ENCODE data around the gene NEUROD1.
A peak's percentile ranks its signal among the peaks of the same experiment; 100 is the strongest.
"Not testable (repeated sequence)": the region's sequence is repeated elsewhere in the genome, so short reads cannot be mapped to it uniquely, and the experiment has no call there.

NEUROD1 gene

DNA sequence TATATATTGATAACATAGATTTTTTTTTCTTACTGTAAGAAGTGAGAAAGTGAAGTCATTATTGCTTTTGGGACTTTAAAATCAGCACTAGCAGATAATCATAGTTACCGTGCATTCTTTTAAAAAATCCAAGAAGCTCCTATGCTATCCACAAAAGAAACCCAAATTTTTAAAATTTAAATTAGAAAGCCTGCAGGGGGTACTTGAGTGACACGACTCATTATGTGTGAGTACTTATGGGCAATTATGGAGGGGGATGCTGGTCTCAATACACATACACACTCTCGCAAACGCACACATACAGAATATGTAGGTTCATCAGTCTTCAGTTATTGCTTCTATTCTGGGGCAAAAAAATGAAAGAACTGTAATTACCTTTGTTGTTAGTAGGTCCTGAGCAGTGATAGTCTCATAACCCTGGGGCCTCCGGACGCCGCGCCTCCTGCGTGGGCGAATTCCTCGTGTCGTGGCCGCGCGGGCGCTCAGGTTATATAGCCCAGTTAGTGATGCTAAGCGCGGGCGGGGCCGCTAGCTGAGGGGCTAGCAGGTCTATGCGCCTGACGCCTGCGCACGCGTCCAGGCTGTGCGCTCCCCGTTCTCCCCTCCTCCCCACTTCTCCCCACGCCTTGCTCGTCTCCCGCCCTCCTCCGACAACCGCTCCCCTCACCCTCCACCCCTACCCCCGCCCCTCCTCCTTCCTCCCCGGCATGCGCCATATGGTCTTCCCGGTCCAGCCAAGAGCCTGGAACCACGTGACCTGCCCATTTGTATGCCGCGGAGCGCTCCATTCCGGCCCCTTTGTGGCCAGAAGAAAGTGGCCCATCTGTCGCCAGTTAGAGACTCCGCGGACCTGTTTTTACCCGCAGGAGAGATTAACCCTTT is at the start of gene NEUROD1:
TSS of gene NEUROD1 (minus strand) at position 463 of the 882 bp plus-strand sequence. CDS start 1,657 bp downstream, outside the sequence.
- Mint-ChIP-seq H3K4me3 (peak within 1 kb of the TSS; percentile 30), H3K9me3 (no peaks in the 10 kb centered on the region), H3K4me1 (ENCODE audit: low read depth) (peaks cover 59% of the 10 kb centered on the region), H3K36me3 (ENCODE audit: low read depth) (no peaks in the 10 kb centered on the region), H3K27ac (no peak within 1 kb of the TSS), H3K27me3 (peaks cover 86% of the 10 kb centered on the region)
- intact Hi-C loops (cut with micrococcal nuclease), result no loop called here

DNA sequence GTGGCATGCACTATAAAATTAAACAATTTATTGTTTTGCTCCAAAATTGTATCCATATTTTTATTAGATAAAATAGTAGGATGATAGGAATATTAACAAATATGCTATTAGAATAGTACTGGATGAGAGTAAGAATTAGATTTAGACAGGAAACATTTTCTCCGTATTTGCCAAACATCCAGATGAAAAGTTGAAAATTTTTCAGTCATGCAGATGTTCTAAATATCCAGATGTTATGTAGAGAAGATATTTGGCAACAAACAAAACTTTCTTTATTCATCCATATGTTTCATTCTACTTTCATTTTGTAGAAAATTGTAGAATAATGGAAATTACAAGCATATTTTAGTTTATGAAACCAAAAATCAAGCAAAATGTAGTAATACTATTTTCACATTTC is 45.2 kb upstream of the NEUROD1 start:
- intact Hi-C loops (cut with micrococcal nuclease), result no loop called here
- Mint-ChIP-seq H3K27ac (no peak overlapping the region), H3K9me3 (peaks cover 11% of the 10 kb centered on the region)

DNA sequence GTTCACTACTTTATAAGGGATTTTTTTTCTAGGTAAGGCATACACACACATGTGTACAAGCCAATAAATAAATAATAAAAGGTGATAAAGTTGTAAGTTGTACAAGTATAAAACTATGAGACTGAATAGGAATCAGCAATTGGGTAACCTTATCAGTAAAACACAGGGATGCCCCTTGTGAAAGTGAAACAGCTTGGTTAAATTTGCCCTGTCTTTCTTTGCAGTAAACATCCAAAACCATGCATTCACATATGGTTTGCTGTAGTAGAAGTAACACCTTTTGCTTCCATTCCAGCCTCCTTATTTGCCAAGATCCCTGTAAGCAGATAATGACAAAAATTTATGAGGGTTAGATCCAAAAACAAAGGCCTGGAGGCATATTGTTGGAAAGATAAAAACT is 44.3 kb upstream of the NEUROD1 start:
- H3K27me3 Mint-ChIP-seq, result no peaks in the 10 kb centered on the region
- no peak overlapping the region for H3K4me3 Mint-ChIP-seq
- H3K27ac Mint-ChIP-seq, result no peak overlapping the region
- no peaks in the 10 kb centered on the region for H3K36me3 Mint-ChIP-seq (ENCODE audit: low read depth)
- no peaks in the 10 kb centered on the region for H3K4me1 Mint-ChIP-seq (ENCODE audit: low read depth)
- peaks cover 11% of the 10 kb centered on the region for H3K9me3 Mint-ChIP-seq
- intact Hi-C loops (cut with micrococcal nuclease), result no loop called here

More for the DNA sequence above, 45.2 kb upstream of the NEUROD1 start:
- Mint-ChIP-seq H3K4me1 (ENCODE audit: low read depth) (no peaks in the 10 kb centered on the region), H3K36me3 (ENCODE audit: low read depth) (no peaks in the 10 kb centered on the region), H3K4me3 (no peak overlapping the region), H3K27me3 (no peaks in the 10 kb centered on the region)

DNA sequence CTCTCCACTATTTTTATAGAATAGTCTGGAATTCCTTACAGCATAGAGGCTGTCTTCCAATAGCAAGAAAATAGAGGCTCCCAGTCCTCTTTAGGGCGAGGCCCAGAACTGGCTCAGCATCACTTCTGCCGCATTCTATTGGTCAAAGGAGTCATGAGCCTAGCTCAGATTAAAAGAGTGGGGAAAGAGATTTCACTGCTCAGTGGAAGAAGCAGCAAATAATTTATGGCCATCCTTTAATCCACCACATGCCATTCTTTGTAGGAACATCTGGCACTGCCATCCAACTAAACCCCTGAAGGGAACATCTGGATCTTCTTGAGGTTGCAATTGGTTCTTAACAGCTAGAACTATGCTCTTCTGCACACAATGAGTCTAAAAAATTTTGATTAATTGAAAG is 43.4 kb upstream of the NEUROD1 start:
- Mint-ChIP-seq H3K36me3 (ENCODE audit: low read depth) (no peaks in the 10 kb centered on the region), H3K27me3 (no peaks in the 10 kb centered on the region), H3K9me3 (peaks cover 10% of the 10 kb centered on the region), H3K27ac (no peak overlapping the region), H3K4me1 (ENCODE audit: low read depth) (no peaks in the 10 kb centered on the region), H3K4me3 (no peak overlapping the region)
- intact Hi-C loops (cut with micrococcal nuclease), result no loop called here

DNA sequence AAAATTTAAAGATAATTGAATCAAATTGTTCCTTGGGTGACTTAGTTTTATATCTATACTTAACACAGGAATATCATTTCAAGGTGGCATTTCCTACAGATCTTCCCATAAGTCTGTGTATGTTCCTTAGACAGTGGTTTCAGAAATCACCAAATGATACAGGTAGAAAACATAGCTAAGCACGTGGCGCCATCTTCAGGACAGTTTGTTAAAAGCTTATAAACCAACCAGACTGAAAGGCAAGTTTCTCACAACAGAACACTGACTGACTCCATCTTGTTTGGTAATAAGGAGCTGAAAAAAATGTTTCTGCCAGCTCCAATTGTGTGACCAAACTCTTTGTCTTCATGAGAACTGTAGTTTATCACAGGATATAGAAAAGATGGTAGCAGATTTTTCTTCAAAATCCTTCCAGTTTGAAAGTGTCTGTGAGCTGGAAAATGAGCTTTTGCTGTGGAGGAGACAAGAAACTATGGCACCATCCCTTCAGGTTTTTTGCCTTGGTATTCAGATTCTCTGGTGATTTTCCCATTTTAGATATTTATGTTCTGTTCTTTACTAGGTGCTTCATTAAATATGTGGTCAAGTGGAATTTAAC is 34.8 kb upstream of the NEUROD1 start:
- Mint-ChIP-seq H3K4me3 (no peak overlapping the region), H3K27ac (no peak overlapping the region), H3K4me1 (ENCODE audit: low read depth) (no peaks in the 10 kb centered on the region), H3K27me3 (no peaks in the 10 kb centered on the region), H3K9me3 (no peaks in the 10 kb centered on the region), H3K36me3 (ENCODE audit: low read depth) (no peaks in the 10 kb centered on the region)
- intact Hi-C loops (cut with micrococcal nuclease), result loop anchor here (1.0 to 10.0 kb wide), 5 partner anchors 142 to 638 kb away; partner anchors contain the start of gene ITGA4

DNA sequence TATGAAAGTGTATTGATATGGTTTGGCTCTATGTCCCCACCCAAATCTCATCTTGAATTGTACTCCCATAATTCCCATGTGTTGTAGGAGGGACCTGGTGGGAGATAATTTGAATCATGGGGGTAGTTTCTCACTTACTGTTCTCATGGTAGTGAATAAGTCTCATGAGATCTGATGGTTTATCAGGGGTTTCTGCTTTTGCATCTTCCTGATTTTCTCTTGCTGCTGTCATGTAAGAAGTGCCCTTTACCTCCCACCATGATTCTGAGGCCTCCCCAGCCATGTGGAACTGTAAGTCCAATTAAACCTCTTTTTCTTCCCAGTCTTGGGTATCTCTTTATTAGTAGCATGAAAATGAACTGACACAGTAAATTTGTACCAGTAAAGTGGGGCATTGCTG is 30.7 kb upstream of the NEUROD1 start:
- intact Hi-C loops (cut with micrococcal nuclease), result loop anchor here (10.0 kb wide), 1 partner anchor 406 kb away; no protein-coding TSS in a partner anchor

DNA sequence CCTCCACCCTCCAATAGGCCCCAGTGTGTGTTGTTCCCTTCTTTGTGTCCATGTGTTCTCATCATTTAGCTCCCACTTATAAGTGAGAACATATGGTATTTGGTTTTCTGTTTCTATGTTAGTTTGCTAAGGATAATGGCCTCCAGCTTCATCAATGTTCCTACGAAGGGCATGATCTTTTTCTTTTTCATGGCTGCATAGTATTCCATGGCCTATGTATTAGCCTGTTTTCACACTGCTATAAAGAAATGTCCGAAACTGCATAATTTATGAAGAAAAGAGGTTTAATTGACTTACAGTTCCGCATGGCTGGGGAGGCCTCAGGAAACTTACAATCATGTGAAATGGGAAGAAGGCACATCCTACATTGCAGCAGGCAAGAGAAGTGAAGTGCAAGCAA is 22.2 kb upstream of the NEUROD1 start:
- H3K36me3 Mint-ChIP-seq (ENCODE audit: low read depth); intact Hi-C loops (cut with micrococcal nuclease); H3K4me3 Mint-ChIP-seq; H3K27me3 Mint-ChIP-seq; H3K27ac Mint-ChIP-seq: not testable (repeated sequence)
- peaks cover 23% of the 10 kb centered on the region for H3K4me1 Mint-ChIP-seq (ENCODE audit: low read depth)
- peaks cover 13% of the 10 kb centered on the region for H3K9me3 Mint-ChIP-seq

More for the DNA sequence above, 30.7 kb upstream of the NEUROD1 start:
- H3K27me3 Mint-ChIP-seq; H3K4me3 Mint-ChIP-seq; H3K4me1 Mint-ChIP-seq (ENCODE audit: low read depth); H3K9me3 Mint-ChIP-seq; H3K36me3 Mint-ChIP-seq (ENCODE audit: low read depth); H3K27ac Mint-ChIP-seq: not testable (repeated sequence)

DNA sequence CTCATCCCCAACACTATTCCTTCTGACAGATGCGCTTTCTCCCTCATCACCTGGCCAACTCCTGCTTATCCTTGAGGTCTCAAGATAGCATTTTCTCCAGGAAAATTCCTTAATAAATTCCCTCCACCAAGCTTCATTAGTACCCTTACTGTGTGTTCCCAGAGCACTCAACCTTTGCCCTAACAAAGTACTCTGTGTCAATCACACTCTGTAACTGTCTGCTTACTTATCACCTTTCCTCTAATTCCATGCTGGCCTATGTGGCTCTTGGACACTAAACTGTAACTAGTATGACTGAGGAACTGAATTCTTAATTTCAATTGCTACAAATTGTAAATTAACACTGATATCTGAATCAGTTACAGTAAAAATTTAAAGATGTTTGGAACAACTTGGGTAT is 17.9 kb upstream of the NEUROD1 start:
- Mint-ChIP-seq H3K27me3 (no peaks in the 10 kb centered on the region), H3K4me1 (ENCODE audit: low read depth) (peaks cover 36% of the 10 kb centered on the region), H3K9me3 (peaks cover 16% of the 10 kb centered on the region), H3K4me3 (no peak overlapping the region), H3K36me3 (ENCODE audit: low read depth) (no peaks in the 10 kb centered on the region), H3K27ac (no peak overlapping the region)
- intact Hi-C loops (cut with micrococcal nuclease), result no loop called here

DNA sequence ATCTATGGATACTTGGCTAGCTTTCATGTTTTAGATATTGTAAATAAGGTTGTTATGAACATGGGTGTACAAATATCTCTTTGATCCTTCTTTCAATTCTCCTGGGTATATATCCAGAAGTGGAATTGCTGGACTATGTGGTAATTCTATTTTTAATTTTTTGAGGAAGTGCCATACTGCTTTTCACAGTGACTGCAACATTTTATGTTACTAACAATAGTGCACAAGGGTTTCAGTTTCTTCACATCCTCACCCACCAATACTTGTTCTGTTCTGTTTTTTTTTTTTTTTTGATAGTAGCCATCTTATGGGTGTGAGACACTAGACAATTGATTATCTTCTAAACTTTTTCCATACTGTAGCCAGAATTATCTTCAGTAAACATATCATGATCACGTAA is 17.3 kb upstream of the NEUROD1 start:
- Mint-ChIP-seq H3K36me3 (ENCODE audit: low read depth) (no peaks in the 10 kb centered on the region), H3K27ac (no peak overlapping the region), H3K9me3 (peaks cover 9% of the 10 kb centered on the region), H3K4me3 (peak overlapping the region; percentile 37), H3K27me3 (no peaks in the 10 kb centered on the region), H3K4me1 (ENCODE audit: low read depth) (peaks cover 36% of the 10 kb centered on the region)
- intact Hi-C loops (cut with micrococcal nuclease), result no loop called here

DNA sequence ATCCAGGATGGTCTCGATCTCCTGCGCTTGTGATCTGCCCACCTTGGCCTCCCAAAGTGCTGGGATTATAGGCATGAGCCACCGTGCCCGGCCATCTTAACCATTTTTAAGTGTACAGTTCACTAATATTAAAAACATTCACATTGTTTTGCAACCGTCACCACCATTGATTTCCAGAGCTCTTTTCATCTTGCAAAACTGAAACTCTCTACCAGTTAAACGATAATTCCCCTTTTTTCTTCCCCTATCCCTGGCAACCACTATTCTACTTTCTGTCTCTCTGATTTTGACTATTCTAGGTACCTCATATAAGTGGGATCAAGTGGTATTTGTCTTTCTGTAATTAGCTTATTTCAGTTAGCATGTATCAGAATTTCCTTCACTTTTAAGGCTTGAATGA is 16.8 kb upstream of the NEUROD1 start:
- intact Hi-C loops (cut with micrococcal nuclease), result no loop called here
- H3K27ac Mint-ChIP-seq, result no peak overlapping the region

DNA sequence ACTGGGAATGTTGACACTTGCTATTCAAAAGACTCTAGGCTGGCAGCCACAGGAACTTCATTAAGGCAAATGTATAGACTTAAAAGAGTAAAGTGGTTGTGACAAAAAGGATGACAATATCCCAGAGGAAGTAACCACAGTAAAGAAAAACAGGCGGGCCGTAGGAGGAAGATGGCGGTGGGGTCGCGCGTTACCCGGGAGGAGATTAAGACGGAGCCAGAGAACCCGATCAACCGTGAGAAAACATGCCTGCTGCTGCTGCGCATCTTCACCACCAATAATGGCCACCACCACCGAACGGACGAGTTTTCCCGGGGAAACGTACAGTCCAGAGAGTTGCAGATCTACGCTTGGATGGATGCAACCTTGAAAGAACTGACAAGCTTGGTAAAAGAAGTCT is 14.0 kb upstream of the NEUROD1 start:
- H3K27ac Mint-ChIP-seq, result no peak overlapping the region
- H3K4me1 Mint-ChIP-seq (ENCODE audit: low read depth), result peaks cover 22% of the 10 kb centered on the region
- H3K9me3 Mint-ChIP-seq, result peaks cover 9% of the 10 kb centered on the region
- H3K4me3 Mint-ChIP-seq, result no peak overlapping the region
- H3K27me3 Mint-ChIP-seq, result peaks cover 3% of the 10 kb centered on the region
- intact Hi-C loops (cut with micrococcal nuclease), result no loop called here
- H3K36me3 Mint-ChIP-seq (ENCODE audit: low read depth), result no peaks in the 10 kb centered on the region

More for the DNA sequence above, 16.8 kb upstream of the NEUROD1 start:
- H3K4me3 Mint-ChIP-seq, result peak overlapping the region; percentile 37
- H3K9me3 Mint-ChIP-seq, result peaks cover 9% of the 10 kb centered on the region
- H3K27me3 Mint-ChIP-seq, result no peaks in the 10 kb centered on the region
- no peaks in the 10 kb centered on the region for H3K36me3 Mint-ChIP-seq (ENCODE audit: low read depth)
- peaks cover 36% of the 10 kb centered on the region for H3K4me1 Mint-ChIP-seq (ENCODE audit: low read depth)

DNA sequence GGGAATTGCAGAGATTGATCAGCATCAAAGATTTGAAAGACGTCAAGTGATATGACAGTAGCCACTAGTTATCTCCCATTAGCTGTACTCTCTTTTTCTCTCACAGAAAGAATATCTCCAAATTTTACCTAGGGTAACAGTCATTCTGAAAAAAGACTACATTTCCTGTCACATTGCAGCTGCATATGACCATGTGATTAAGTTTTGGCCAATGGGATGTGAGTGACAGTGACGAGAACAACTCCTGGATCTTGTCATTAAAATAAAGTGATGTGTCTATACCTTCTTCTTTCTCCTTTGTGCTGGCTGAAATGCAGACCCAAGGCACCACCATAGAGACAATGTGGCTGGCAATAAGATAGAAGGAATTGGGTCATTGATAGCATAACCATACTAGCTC is 10.5 kb upstream of the NEUROD1 start:
- H3K4me1 Mint-ChIP-seq (ENCODE audit: low read depth), result no peaks in the 10 kb centered on the region
- peaks cover 9% of the 10 kb centered on the region for H3K9me3 Mint-ChIP-seq
- H3K4me3 Mint-ChIP-seq, result no peak overlapping the region

DNA sequence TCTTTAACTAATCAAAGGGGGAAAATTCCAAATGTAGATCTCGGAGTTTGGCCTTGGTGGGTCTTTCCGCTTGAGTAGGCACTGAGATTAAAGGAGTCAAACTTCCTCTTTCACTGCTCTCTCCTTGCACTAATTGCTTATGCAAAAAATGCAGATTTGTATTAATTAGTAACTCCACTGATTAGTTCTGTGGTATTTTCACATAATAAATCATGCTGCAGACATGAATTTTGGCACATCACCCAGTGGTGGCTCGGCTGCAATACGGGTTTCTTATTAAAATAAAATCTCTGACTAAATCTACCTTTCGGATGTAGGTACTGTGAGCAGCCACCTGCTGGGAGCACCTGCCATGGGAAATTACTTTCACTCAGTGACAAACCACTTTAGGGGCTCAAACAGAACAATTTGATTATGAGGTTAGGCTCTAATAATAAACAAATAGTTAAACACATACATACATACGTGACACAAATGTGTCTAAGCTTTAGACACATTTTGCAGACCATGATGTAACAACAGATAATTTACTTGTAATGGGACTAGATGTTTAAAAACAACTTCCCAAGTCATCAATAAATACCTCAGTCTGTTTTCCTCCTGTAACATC is 6.4 kb upstream of the NEUROD1 start:
- H3K9me3 Mint-ChIP-seq, result no peaks in the 10 kb centered on the region
- intact Hi-C loops (cut with micrococcal nuclease), result no loop called here
- H3K4me1 Mint-ChIP-seq (ENCODE audit: low read depth), result peaks cover 26% of the 10 kb centered on the region
- peaks cover 63% of the 10 kb centered on the region for H3K27me3 Mint-ChIP-seq
- H3K27ac Mint-ChIP-seq, result no peak overlapping the region
- no peak overlapping the region for H3K4me3 Mint-ChIP-seq
- H3K36me3 Mint-ChIP-seq (ENCODE audit: low read depth), result no peaks in the 10 kb centered on the region

More for the DNA sequence above, 10.5 kb upstream of the NEUROD1 start:
- Mint-ChIP-seq H3K36me3 (ENCODE audit: low read depth) (no peaks in the 10 kb centered on the region), H3K27ac (no peak overlapping the region), H3K27me3 (peaks cover 24% of the 10 kb centered on the region)
- intact Hi-C loops (cut with micrococcal nuclease), result no loop called here

DNA sequence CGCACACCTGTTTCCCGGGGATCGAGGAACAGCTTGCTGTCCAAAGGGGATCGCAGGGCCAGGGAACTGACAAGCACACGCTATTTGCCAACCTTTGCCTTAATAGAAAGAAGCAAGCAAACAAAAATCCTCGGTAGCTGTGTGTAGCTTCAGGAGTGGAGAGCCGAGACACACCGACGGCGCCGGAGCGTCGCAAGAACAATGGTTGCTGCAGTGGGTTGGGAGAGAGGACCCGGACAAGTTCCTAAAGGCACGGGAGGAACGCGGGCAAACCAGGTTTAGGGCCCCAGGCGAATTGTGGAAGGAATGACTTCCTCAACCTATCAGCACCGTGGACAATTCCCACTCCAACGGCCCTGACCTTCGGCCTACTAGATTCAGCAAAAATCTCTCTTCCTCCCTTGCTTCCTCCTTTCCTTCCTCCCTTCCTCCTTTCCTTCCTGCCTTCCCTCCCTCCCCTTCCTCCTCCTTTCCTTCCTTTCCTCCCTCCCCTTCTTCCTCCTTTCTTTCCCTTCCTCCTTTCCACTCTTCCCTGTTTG is 4.9 kb upstream of the NEUROD1 start:
- Mint-ChIP-seq H3K27me3 (peaks cover 78% of the 10 kb centered on the region), H3K9me3 (no peaks in the 10 kb centered on the region), H3K4me3 (no peak overlapping the region), H3K4me1 (ENCODE audit: low read depth) (peaks cover 41% of the 10 kb centered on the region), H3K36me3 (ENCODE audit: low read depth) (no peaks in the 10 kb centered on the region), H3K27ac (no peak overlapping the region)
- intact Hi-C loops (cut with micrococcal nuclease), result no loop called here
